H9 (cell line): ENCODE measurements around the gene MRC2. TPM values are rescaled to one million over a fixed set of nuclear protein-coding genes. Genes with fewer than 3 reads are reported as not detected.

Experiments
- DNase-seq: peaks from one replicate; pipeline ENCODE4 v3.0.0-alpha.2; 2017
- H2AFZ ChIP-seq: one replicate; pipeline ENCODE4 v1.6.1; 2013; ENCODE audit warnings: mild to moderate bottlenecking, low read length, control low read depth, moderate library complexity
- H2AK5ac ChIP-seq: 2 replicates; pipeline ENCODE4 v1.6.1; 2013; ENCODE audit warnings: low read length, control low read depth, mixed read lengths; ENCODE audit not compliant: insufficient read length
- H2BK120ac ChIP-seq: one replicate; pipeline ENCODE4 v1.6.1; 2013; ENCODE audit warnings: low read depth, mild to moderate bottlenecking, low read length, control low read depth, inconsistent platforms; ENCODE audit not compliant: poor library complexity, severe bottlenecking
- H2BK12ac ChIP-seq: 2 replicates; pipeline ENCODE4 v1.6.1; 2013; ENCODE audit warnings: low read length, control low read depth, mixed read lengths, low read depth; ENCODE audit not compliant: insufficient read length
- H2BK15ac ChIP-seq: 2 replicates; pipeline ENCODE4 v1.6.1; 2013; ENCODE audit warnings: low read depth, low read length, control low read depth
- H2BK20ac ChIP-seq: one replicate; pipeline ENCODE4 v1.6.1; 2013; ENCODE audit warnings: low read depth, mild to moderate bottlenecking, low read length, control low read depth, inconsistent platforms; ENCODE audit not compliant: poor library complexity, severe bottlenecking
- H2BK5ac ChIP-seq: 2 replicates; pipeline ENCODE4 v1.6.1; 2013; ENCODE audit warnings: low read length, control low read depth, mixed read lengths; ENCODE audit not compliant: insufficient read length
- H3K14ac ChIP-seq: 2 replicates; pipeline ENCODE4 v1.6.1; 2013; ENCODE audit warnings: low read length, control low read depth; ENCODE audit not compliant: insufficient read depth
- H3K18ac ChIP-seq: 2 replicates; pipeline ENCODE4 v1.6.1; 2013; ENCODE audit warnings: low read depth, mild to moderate bottlenecking, mixed read lengths, low read length, control low read depth; ENCODE audit not compliant: insufficient read length
- H3K23ac ChIP-seq: 2 replicates; pipeline ENCODE4 v1.6.1; 2013; ENCODE audit warnings: low read length, control low read depth, mixed read lengths, low read depth; ENCODE audit not compliant: insufficient read length
- H3K23me2 ChIP-seq: 2 replicates; pipeline ENCODE4 v1.6.1; 2013; ENCODE audit warnings: low read depth, mild to moderate bottlenecking, mixed read lengths, low read length, control low read depth; ENCODE audit not compliant: insufficient read length, poor library complexity, severe bottlenecking
- H3K27ac ChIP-seq: 2 replicates; pipeline ENCODE4 v1.5.1; 2013; ENCODE audit warnings: low read length, control low read depth, mixed read lengths, low read depth; ENCODE audit not compliant: insufficient read length
- H3K27me3 ChIP-seq: 2 replicates; pipeline ENCODE4 v1.6.1; 2013; ENCODE audit warnings: low read length, control low read depth, inconsistent platforms; ENCODE audit not compliant: insufficient read depth
- H3K4ac ChIP-seq: 2 replicates; pipeline ENCODE4 v1.6.1; 2013; ENCODE audit warnings: low read depth, mild to moderate bottlenecking, control low read depth, inconsistent platforms, low read length, moderate library complexity
- H3K4me1 ChIP-seq: 2 replicates; pipeline ENCODE4 v1.6.1; 2013; ENCODE audit warnings: low read length, control low read depth, inconsistent platforms; ENCODE audit not compliant: insufficient read depth
- H3K4me2 ChIP-seq: 2 replicates; pipeline ENCODE4 v1.6.1; 2013; ENCODE audit warnings: low read length, control low read depth, mixed read lengths; ENCODE audit not compliant: insufficient read length, insufficient read depth
- H3K56ac ChIP-seq: 2 replicates; pipeline ENCODE4 v1.6.1; 2013; ENCODE audit warnings: low read depth, mild to moderate bottlenecking, mixed read lengths, low read length, control low read depth; ENCODE audit not compliant: insufficient read length
- H3K79me1 ChIP-seq: 2 replicates; pipeline ENCODE4 v1.6.1; 2013; ENCODE audit warnings: low read depth, mild to moderate bottlenecking, moderate library complexity, low read length, control low read depth, inconsistent platforms; ENCODE audit not compliant: insufficient read depth, poor library complexity, severe bottlenecking
- H3K79me2 ChIP-seq: 2 replicates; pipeline ENCODE4 v1.6.1; 2013; ENCODE audit warnings: low read length, control low read depth, inconsistent platforms; ENCODE audit not compliant: insufficient read depth
- H3K9ac ChIP-seq: 2 replicates; pipeline ENCODE4 v1.6.1; 2013; ENCODE audit warnings: low read length, control low read depth, mixed read lengths; ENCODE audit not compliant: insufficient read length; ENCODE audit errors: extremely low read depth
- H3K9me3 ChIP-seq: one replicate; pipeline ENCODE4 v1.6.1; 2013; ENCODE audit warnings: low read depth, low read length, inconsistent platforms; ENCODE audit not compliant: control insufficient read depth
- H3T11ph ChIP-seq: one replicate; pipeline ENCODE4 v1.6.1; 2013; ENCODE audit warnings: mild to moderate bottlenecking, low read length, control low read depth, inconsistent platforms
- H4K20me1 ChIP-seq: one replicate; pipeline ENCODE4 v1.6.1; 2013; ENCODE audit not compliant: control insufficient read depth, insufficient read length, insufficient read depth
- H4K5ac ChIP-seq: 2 replicates; pipeline ENCODE4 v1.6.1; 2013; ENCODE audit warnings: low read depth, mild to moderate bottlenecking, mixed read lengths, low read length, control low read depth; ENCODE audit not compliant: insufficient read length
- H4K8ac ChIP-seq: replicated peaks from 2 replicates; pipeline ENCODE4 v1.6.1; 2013; ENCODE audit warnings: low read length, control low read depth, mixed read lengths, low read depth; ENCODE audit not compliant: insufficient read length
- H4K91ac ChIP-seq: 2 replicates; pipeline ENCODE4 v1.6.1; 2013; ENCODE audit warnings: low read depth, mild to moderate bottlenecking, moderate library complexity, mixed read lengths, low read length, control low read depth; ENCODE audit not compliant: insufficient read length
- H3K27ac Mint-ChIP-seq, 3 experiments: 2 replicates in 2 of 3; 3 replicates in 1 of 3; pipeline ENCODE4 v1.8.0; 2020 to 2021; ENCODE audit warnings: mixed read lengths in 3 of 3, mild to moderate bottlenecking in 1 of 3, moderate library complexity in 1 of 3
- H3K27me3 Mint-ChIP-seq: 2 replicates; pipeline ENCODE4 v1.8.0; 2021; ENCODE audit warnings: low read depth, mild to moderate bottlenecking, moderate library complexity, mixed read lengths
- H3K36me3 Mint-ChIP-seq, 3 experiments: 2 replicates in 2 of 3; 3 replicates in 1 of 3; pipeline ENCODE4 v1.8.0; 2020 to 2021; ENCODE audit warnings: low read depth in 3 of 3, mixed read lengths in 3 of 3; ENCODE audit not compliant: insufficient read depth in 1 of 3
- H3K4me1 Mint-ChIP-seq, 2 experiments: 2 replicates each; pipeline ENCODE4 v1.8.0; 2020; ENCODE audit warnings: mixed read lengths in 2 of 2
- H3K4me3 Mint-ChIP-seq, 2 experiments: 2 replicates in 1 of 2; 3 replicates in 1 of 2; pipeline ENCODE4 v1.8.0; 2020 to 2021; ENCODE audit warnings: mild to moderate bottlenecking in 2 of 2, mixed read lengths in 2 of 2, moderate library complexity in 1 of 2
- H3K9me3 Mint-ChIP-seq, 2 experiments: 2 replicates in 1 of 2; 3 replicates in 1 of 2; pipeline ENCODE4 v1.8.0; 2020; ENCODE audit warnings: mild to moderate bottlenecking in 2 of 2, mixed read lengths in 2 of 2, moderate library complexity in 1 of 2
- CTCF ChIP-seq: fragments of 200-600 bp; sonication (generic); conservative IDR thresholded peaks from 3 replicates; pipeline ENCODE4 v1.8.0; 2021; ENCODE audit warnings: antibody characterized with exemption, mild to moderate bottlenecking
- WGBS: extraction: QIAGEN DNeasy Blood & Tissue Kit; methylation state at CpG from one replicate; pipeline ENCODE4 v1.1.7; 2013; ENCODE audit warnings: missing lambda C conversion rate, low lambda C conversion rate, mixed read lengths; ENCODE audit not compliant: insufficient read length; ENCODE audit errors: extremely low coverage; 5-methylcytosine and 5-hydroxymethylcytosine counted together
- total RNA-seq: library from RNA; stranded (reverse); gene quantifications from 2 replicates; pipeline ENCODE4 v1.2.1, GENCODE V29; 2021

Gene MRC2
- total RNA-seq, 1 experiment from 2014 or later = 18.7 TPM

GRCh38 chr17:62662855-62663254 is 35.4 kb downstream of the MRC2 start:
- H3K23me2 ChIP-seq = no peaks in the 10 kb centered on the region
- no peak overlapping the region for H3K4me3 Mint-ChIP-seq
- no peak overlapping the region for H2BK15ac ChIP-seq
- no peak overlapping the region for H2BK120ac ChIP-seq
- H4K20me1 ChIP-seq = no peaks in the 10 kb centered on the region
- H2BK20ac ChIP-seq = no peak overlapping the region
- H3K36me3 Mint-ChIP-seq = peaks cover 0 to 20% (median 9%) of the 10 kb centered on the region in 3 experiments; a peak in 6 of 7 replicates
- H3K9me3 Mint-ChIP-seq = peaks cover 9% of the 10 kb centered on the region in 2 experiments
- H3K27ac ChIP-seq = no peak overlapping the region
- H3K9ac ChIP-seq = no peak overlapping the region
- no peak for TF ChIP-seq CTCF
- H2AFZ ChIP-seq = no peak overlapping the region
- H3K56ac ChIP-seq = no peak overlapping the region
- no peak overlapping the region for H2AK5ac ChIP-seq
- H3K4me1 ChIP-seq = no peaks in the 10 kb centered on the region
- H2BK5ac ChIP-seq = no peak overlapping the region
- WGBS = no CpG with 5 or more reads among the region's 6 CpGs
- no peaks in the 10 kb centered on the region for H3K27me3 Mint-ChIP-seq
- H3K14ac ChIP-seq = no peak overlapping the region
- H2BK12ac ChIP-seq = no peak overlapping the region
- no peak overlapping the region for H3K27ac Mint-ChIP-seq
- H4K91ac ChIP-seq = no peak overlapping the region
- H3K18ac ChIP-seq = no peak overlapping the region
- no peak overlapping the region for H4K5ac ChIP-seq
- H3K9me3 ChIP-seq = no peaks in the 10 kb centered on the region
- no peaks in the 10 kb centered on the region for H3K79me2 ChIP-seq
- no peak overlapping the region for H3K23ac ChIP-seq
- H3K4me1 Mint-ChIP-seq = peaks cover 3% of the 10 kb centered on the region in 2 experiments; a peak in 3 of 4 replicates
- H4K8ac ChIP-seq = no peak overlapping the region
- H3K4ac ChIP-seq = no peak overlapping the region
- no peak overlapping the region for H3K4me2 ChIP-seq
- H3K27me3 ChIP-seq = no peaks in the 10 kb centered on the region
- no peak overlapping the region for H3T11ph ChIP-seq
- no peaks in the 10 kb centered on the region for H3K79me1 ChIP-seq
- no peak for DNase-seq
